Adrenal gland (tissue), 5 donors: ENCODE results near the gene CCDC97.

Experiments
- POLR2A ChIP-seq, 2 donors: fragments of 450-650 bp; IDR thresholded peaks; one replicate each; pipeline ENCODE4 v1.6.1; 2017; ENCODE audit warnings: antibody characterized with exemption in 2 of 2, mild to moderate bottlenecking in 2 of 2, moderate library complexity in 1 of 2
- TF ChIP-seq, protein P1 (sequence below), 6 experiments: fragments of 450-650 bp in 4 of 6; fragments of 200-600 bp in 2 of 6; sonication (generic) in 1 of 6; IDR thresholded peaks; 1 replicate in 5 of 6; 2 replicates in 1 of 6; pipeline versions ENCODE4 v1.5.1 to v1.8.0; 2016 to 2021; ENCODE audit warnings: antibody characterized with exemption in 6 of 6, mild to moderate bottlenecking in 2 of 6, moderate library complexity in 1 of 6
- donor health status: DM: no; HTN: no; CAD: no.

DNA sequence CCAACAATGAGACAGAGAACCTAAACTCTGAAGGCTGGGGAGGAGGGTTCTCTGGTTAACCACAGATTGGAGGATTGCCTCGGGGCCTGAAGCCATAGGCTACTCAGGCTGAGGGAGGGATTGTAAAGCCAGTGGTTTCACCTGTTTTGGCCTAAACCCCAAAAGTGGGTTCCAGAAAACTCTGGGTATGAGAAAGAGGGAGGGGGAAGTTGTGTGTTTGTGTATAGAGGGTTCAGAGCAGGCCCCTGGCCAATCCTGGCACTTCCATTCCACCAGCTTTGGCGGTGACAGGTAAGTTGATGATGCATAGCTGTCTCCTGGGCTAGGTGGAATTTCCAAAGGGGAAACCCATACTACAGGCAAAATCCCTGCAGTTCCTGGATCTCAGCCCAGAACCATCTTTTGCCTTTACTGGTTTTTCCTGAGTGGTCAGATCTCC is 13.5 kb upstream of the CCDC97 start:
- TF ChIP-seq, protein P1, sequence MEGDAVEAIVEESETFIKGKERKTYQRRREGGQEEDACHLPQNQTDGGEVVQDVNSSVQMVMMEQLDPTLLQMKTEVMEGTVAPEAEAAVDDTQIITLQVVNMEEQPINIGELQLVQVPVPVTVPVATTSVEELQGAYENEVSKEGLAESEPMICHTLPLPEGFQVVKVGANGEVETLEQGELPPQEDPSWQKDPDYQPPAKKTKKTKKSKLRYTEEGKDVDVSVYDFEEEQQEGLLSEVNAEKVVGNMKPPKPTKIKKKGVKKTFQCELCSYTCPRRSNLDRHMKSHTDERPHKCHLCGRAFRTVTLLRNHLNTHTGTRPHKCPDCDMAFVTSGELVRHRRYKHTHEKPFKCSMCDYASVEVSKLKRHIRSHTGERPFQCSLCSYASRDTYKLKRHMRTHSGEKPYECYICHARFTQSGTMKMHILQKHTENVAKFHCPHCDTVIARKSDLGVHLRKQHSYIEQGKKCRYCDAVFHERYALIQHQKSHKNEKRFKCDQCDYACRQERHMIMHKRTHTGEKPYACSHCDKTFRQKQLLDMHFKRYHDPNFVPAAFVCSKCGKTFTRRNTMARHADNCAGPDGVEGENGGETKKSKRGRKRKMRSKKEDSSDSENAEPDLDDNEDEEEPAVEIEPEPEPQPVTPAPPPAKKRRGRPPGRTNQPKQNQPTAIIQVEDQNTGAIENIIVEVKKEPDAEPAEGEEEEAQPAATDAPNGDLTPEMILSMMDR (IDR thresholded peaks at IDR 0.05), result no peak
- TF ChIP-seq POLR2A (IDR thresholded peaks at IDR 0.05), result no peak
